ENCODE data around the gene CAMK2N1.

- TF ChIP-seq KAT8 (CRISPR knock-in tag; IDR thresholded peaks at IDR 0.05) (no peak), ZBTB10 (CRISPR knock-in tag; IDR thresholded peaks at IDR 0.05; ENCODE audit: borderline replicate concordance) (no peak), FOXK1 (CRISPR knock-in tag; IDR thresholded peaks at IDR 0.05; ENCODE audit: borderline replicate concordance, low read depth) (no peak), CBFB (CRISPR knock-in tag; IDR thresholded peaks at IDR 0.05) (no peak), CTCF (CRISPR knock-in tag; IDR thresholded peaks at IDR 0.05) (no peak), ZFX (CRISPR knock-in tag; IDR thresholded peaks at IDR 0.05; ENCODE audit: low read depth) (no peak)
Measured at GRCh38 chr1:20465187-20465586, 20.8 kb downstream of the CAMK2N1 start.
